Breast epithelium (tissue), 3 donors: ENCODE data around the gene CES4A.
"Not testable (repeated sequence)": the region's sequence is repeated elsewhere in the genome, so short reads cannot be mapped to it uniquely, and the experiment has no call there.

Source experiments
- CTCF ChIP-seq, 3 donors: fragments of 450-650 bp; IDR thresholded peaks; one replicate each; pipeline ENCODE4 v1.5.1; 2016 to 2017; ENCODE audit warnings: antibody characterized with exemption in 3 of 3, mild to moderate bottlenecking in 3 of 3, moderate library complexity in 3 of 3
- POLR2AphosphoS5 ChIP-seq, 3 donors: sonication (generic); formaldehyde crosslinking; IDR thresholded peaks; one replicate each; pipeline ENCODE4 v1.6.1; 2017; ENCODE audit warnings: antibody characterized with exemption in 3 of 3

DNA sequence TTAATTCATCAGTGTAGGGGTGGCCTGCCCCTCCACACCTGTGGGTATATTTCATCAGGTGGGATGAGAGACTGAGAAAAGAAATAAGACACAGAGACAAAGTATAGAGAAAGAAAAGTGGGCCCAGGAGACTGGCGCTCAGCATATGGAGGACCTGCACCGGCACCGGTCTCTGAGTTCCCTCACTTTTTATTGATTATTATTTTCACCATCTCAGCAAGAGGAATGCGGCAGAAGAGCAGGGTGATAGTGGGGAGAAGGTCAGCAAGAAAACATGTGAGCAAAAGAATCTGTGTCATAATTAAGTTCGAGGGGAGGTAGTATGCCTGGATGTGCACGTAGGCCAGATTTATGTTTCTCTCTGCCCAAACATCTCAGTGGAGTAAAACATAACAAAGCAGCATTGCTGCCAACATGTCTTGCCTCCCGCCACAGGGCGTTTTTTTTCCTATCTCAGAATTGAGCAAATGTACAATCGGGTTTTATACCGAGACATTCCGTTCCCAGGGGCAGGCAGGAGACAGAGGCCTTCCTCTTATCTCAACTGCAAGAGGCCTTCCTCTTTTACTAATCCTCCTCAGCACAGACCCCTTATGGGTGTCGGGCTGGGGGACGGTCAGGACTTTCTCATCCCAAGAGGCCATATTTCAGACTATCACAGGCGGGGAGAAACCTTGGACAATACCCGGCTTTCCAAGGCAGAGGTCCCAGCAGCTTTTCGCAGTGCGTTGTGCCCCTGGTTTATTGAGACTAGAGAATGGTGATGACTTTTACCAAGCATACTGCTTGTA, 32.8 kb upstream of the CES4A start:
- not testable (repeated sequence) for TF ChIP-seq CTCF, POLR2AphosphoS5 (IDR thresholded peaks at IDR 0.05)
